GM21619 (cell line): Measurements from ENCODE around the gene SLC16A12.

Source experiments
- ATAC-seq: cut with Tn5 transposase; IDR thresholded peaks from one replicate; pipeline ENCODE4 v1.9.1; 2021; ENCODE audit not compliant: unreplicated experiment

The SLC16A12 gene

GRCh38 chr10:89535171-89536012 is at the start of gene SLC16A12:
Gene SLC16A12, minus strand, starts transcription at chr10:89535594. Its CDS starts 73,016 bp downstream, at chr10:89462578.
- ATAC-seq = no peak

GRCh38 chr10:89582022-89582421 is 46.6 kb upstream of the SLC16A12 start:
- ATAC-seq = no peak

- ATAC-seq = no peak
These were observed 44.8 kb upstream of the SLC16A12 start for GRCh38 chr10:89580243-89580642.

GRCh38 chr10:89576696-89577095 is 41.3 kb upstream of the SLC16A12 start:
- no peak for ATAC-seq

GRCh38 chr10:89576022-89576421 is 40.6 kb upstream of the SLC16A12 start:
- ATAC-seq = no peak

- ATAC-seq = no peak
These were observed 39.6 kb upstream of the SLC16A12 start for GRCh38 chr10:89575031-89575430.

- ATAC-seq = no peak
These were observed 39.0 kb upstream of the SLC16A12 start for GRCh38 chr10:89574368-89574767.

GRCh38 chr10:89567576-89568245 is 32.3 kb upstream of the SLC16A12 start:
- ATAC-seq = no peak

- ATAC-seq = no peak
These were observed 31.6 kb upstream of the SLC16A12 start for GRCh38 chr10:89566992-89567391.

- no peak for ATAC-seq
These were observed 30.9 kb upstream of the SLC16A12 start for GRCh38 chr10:89566095-89566950.

GRCh38 chr10:89565180-89565579 is 29.8 kb upstream of the SLC16A12 start:
- ATAC-seq = no peak

- no peak for ATAC-seq
These were observed 28.6 kb upstream of the SLC16A12 start for GRCh38 chr10:89563861-89564478.

GRCh38 chr10:89563311-89563710 is 27.9 kb upstream of the SLC16A12 start:
- ATAC-seq = no peak

- ATAC-seq = no peak
These were observed 21.2 kb upstream of the SLC16A12 start for GRCh38 chr10:89556600-89556999.

GRCh38 chr10:89555688-89556445 is 20.5 kb upstream of the SLC16A12 start:
- no peak for ATAC-seq

GRCh38 chr10:89554433-89554832 is 19.0 kb upstream of the SLC16A12 start:
- no peak for ATAC-seq

GRCh38 chr10:89553064-89553734 is 17.8 kb upstream of the SLC16A12 start:
- ATAC-seq = no peak

GRCh38 chr10:89552213-89552612 is 16.8 kb upstream of the SLC16A12 start:
- no peak for ATAC-seq

GRCh38 chr10:89550509-89550908 is 15.1 kb upstream of the SLC16A12 start:
- no peak for ATAC-seq

- no peak for ATAC-seq
These were observed 14.1 kb upstream of the SLC16A12 start for GRCh38 chr10:89549510-89549909.
